K562 (cell line): ENCODE measurements around the gene CDK14.

Experiments used
- ATF1 ChIP-seq, 2 experiments: fragments of 450-650 bp in 1 of 2; IDR thresholded peaks; 2 replicates each; pipeline ENCODE4 v1.6.1; 2016; ENCODE audit warnings: missing compliant biosample characterization in 1 of 2, missing genetic modification characterization in 1 of 2
- EP300 ChIP-seq: IDR thresholded peaks from 2 replicates; pipeline ENCODE4 v1.6.1; 2012; ENCODE audit warnings: low read length, improper control_type of control experiment
- EZH2 ChIP-seq: IDR thresholded peaks from 2 replicates; pipeline ENCODE4 v1.6.1; 2012; ENCODE audit warnings: low read depth, mild to moderate bottlenecking, inconsistent platforms, low read length, borderline replicate concordance
- KAT7 ChIP-seq: sonication (generic); formaldehyde crosslinking; IDR thresholded peaks from 2 replicates; pipeline ENCODE4 v1.8.0; 2022; ENCODE audit warnings: missing genetic modification reagents, mild to moderate bottlenecking, borderline replicate concordance
- NFATC3 ChIP-seq: fragments of 450-650 bp; IDR thresholded peaks from 2 replicates; pipeline ENCODE4 v1.6.1; 2017; ENCODE audit warnings: mild to moderate bottlenecking
- PCBP2 ChIP-seq: fragments of 200-400 bp; formaldehyde crosslinking; IDR thresholded peaks from 2 replicates; pipeline ENCODE4 v1.6.1; 2018; ENCODE audit warnings: low read length, low read depth, mild to moderate bottlenecking, moderate library complexity; ENCODE audit not compliant: poor library complexity, severe bottlenecking
- TCF7L2 ChIP-seq: fragments of 150-350 bp; IDR thresholded peaks from 2 replicates; pipeline ENCODE4 v1.6.1; 2016; ENCODE audit warnings: low read depth, mild to moderate bottlenecking, low read length, moderate library complexity
- ZNF124 ChIP-seq: sonication (generic); formaldehyde crosslinking; IDR thresholded peaks from 2 replicates; pipeline ENCODE4 v1.8.1; 2022; ENCODE audit warnings: missing genetic modification reagents
- ZNF347 ChIP-seq: fragments of 450-650 bp; formaldehyde crosslinking; IDR thresholded peaks from 2 replicates; pipeline ENCODE4 v1.4.0; 2020; ENCODE audit warnings: low read depth, mild to moderate bottlenecking, moderate library complexity
- TF ChIP-seq, protein P1 (sequence below), 3 experiments: IDR thresholded peaks in 2 of 3; conservative IDR thresholded peaks in 1 of 3; 2 replicates each; pipeline ENCODE4 v1.5.1; 2011 to 2012; ENCODE audit warnings: low read length in 3 of 3, mild to moderate bottlenecking in 3 of 3, control low read depth in 2 of 3, improper control_type of control experiment in 1 of 3, inconsistent platforms in 1 of 3, low read depth in 1 of 3, mixed read lengths in 1 of 3, moderate library complexity in 1 of 3; ENCODE audit not compliant: insufficient read depth in 2 of 3

- TF ChIP-seq TCF7L2 (no peak), NFATC3 (no peak), EZH2 (no peak), KAT7 (CRISPR knock-in tag) (no peak), EP300 (no peak), ZNF124 (CRISPR knock-in tag) (no peak), ZNF347 (CRISPR knock-in tag) (no peak), PCBP2 (no peak), ATF1 (CRISPR knock-in tag; IDR thresholded peaks at IDR 0.05) (no peak), ATF1 (tag; IDR thresholded peaks at IDR 0.05) (no peak)
- TF ChIP-seq, protein P1, sequence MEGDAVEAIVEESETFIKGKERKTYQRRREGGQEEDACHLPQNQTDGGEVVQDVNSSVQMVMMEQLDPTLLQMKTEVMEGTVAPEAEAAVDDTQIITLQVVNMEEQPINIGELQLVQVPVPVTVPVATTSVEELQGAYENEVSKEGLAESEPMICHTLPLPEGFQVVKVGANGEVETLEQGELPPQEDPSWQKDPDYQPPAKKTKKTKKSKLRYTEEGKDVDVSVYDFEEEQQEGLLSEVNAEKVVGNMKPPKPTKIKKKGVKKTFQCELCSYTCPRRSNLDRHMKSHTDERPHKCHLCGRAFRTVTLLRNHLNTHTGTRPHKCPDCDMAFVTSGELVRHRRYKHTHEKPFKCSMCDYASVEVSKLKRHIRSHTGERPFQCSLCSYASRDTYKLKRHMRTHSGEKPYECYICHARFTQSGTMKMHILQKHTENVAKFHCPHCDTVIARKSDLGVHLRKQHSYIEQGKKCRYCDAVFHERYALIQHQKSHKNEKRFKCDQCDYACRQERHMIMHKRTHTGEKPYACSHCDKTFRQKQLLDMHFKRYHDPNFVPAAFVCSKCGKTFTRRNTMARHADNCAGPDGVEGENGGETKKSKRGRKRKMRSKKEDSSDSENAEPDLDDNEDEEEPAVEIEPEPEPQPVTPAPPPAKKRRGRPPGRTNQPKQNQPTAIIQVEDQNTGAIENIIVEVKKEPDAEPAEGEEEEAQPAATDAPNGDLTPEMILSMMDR (IDR thresholded peaks at IDR 0.05 in 2 of 3, conservative IDR thresholded peaks at IDR 0.05 in 1 of 3; ENCODE audit: insufficient read depth in 2 of 3, low read depth in 1 of 3, low read length in 3 of 3), result no peak
Observed at GRCh38 chr7:91043186-91043585, 447.1 kb downstream of the CDK14 start.
